Fibroblast of skin of left biceps (primary cell): ENCODE data around the gene CT47B1.
"Not testable (repeated sequence)": the region's sequence is repeated elsewhere in the genome, so short reads cannot be mapped to it uniquely, and the experiment has no call there.

ENCODE experiments used
- DNase-seq, 2 experiments: peaks; one replicate each; pipeline ENCODE4 v3.0.0-alpha.2; 2013; ENCODE audit warnings: low read depth in 2 of 2

Gene CT47B1

GRCh38 chrX:120875766-120876165, at the start of gene CT47B1:
TSS of gene CT47B1 (minus strand) at chrX:120875866. CDS start at chrX:120875670, 196 bp downstream.
- DNase-seq = not testable (repeated sequence)

- no peak for DNase-seq
Measured at GRCh38 chrX:120874678-120875557, 748 bp downstream of the CT47B1 start.

- no peak for DNase-seq
Measured at GRCh38 chrX:120857240-120857639, 18.4 kb downstream of the CT47B1 start.

GRCh38 chrX:120840827-120841226, 34.8 kb downstream of the CT47B1 start:
- DNase-seq = peak in 1 of 2 experiments; percentile 4

GRCh38 chrX:120839491-120839890, 36.2 kb downstream of the CT47B1 start:
- no peak for DNase-seq

- not testable (repeated sequence) for DNase-seq
Measured at GRCh38 chrX:120827213-120827612, 48.5 kb downstream of the CT47B1 start.

GRCh38 chrX:120825146-120825545, 50.5 kb downstream of the CT47B1 start:
- no peak for DNase-seq

- peak in 1 of 2 experiments; percentile 1 for DNase-seq
Measured at GRCh38 chrX:120824021-120824420, 51.6 kb downstream of the CT47B1 start.

- DNase-seq = peak in 1 of 2 experiments; percentile 1
Measured at GRCh38 chrX:120823556-120823955, 52.1 kb downstream of the CT47B1 start.
